Activated CD8-positive, alpha-beta memory T cell treated with anti-CD3 and anti-CD28 coated beads for 48 hours (primary cell): ENCODE results near the gene CCDC171.
"Not testable (repeated sequence)": the region's sequence is repeated elsewhere in the genome, so short reads cannot be mapped to it uniquely, and the experiment has no call there.

ENCODE experiments used
- DNase-seq, 3 experiments: peaks; one replicate each; pipeline ENCODE4 v3.0.0-alpha.2; 2020; ENCODE audit warnings: low read depth in 2 of 3, low spot score in 2 of 3

Gene CCDC171

DNA sequence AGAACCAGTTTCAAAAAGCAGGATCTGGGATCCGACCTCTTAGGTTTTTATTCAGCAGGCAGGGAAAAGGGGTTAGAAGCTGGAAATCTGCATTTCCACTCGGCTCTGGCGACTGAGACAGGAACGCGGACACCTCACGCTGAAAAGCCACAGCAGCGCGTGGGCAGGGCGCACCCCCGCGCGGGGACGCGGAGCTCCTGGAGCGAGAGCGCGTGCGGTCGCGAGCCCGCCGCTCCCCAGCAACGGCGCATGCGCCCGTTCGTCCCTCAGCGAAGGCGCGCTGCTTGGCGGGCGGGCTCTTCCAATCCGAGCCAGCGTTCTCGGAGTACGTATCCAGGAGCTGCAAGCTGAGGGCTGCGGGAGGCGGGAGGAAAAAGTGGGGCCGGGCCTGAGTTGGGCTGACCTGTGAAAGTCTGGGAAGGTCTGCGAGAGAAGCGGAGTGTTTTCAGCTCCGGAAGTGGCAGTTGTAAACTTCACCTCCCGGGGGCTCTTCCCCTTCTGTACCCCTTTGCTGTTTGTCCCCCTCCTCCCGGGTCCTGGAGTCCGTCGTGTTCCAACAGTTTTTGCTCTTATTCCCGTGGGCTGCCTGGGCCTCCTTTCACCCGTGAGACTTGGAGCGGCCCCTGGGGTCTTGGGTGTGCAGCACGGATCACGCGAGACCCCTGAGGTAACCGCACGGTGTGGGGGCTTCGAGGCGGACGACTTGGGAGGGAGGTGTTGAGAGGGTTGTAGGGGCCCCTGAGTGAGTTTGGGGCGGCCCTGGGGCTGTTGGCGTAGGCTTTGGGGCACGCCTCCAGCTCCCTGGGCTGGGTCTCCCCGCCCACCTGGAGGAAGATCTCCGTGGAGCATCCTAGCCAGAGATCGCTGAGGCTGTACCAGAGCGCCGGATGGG is at the start of gene CCDC171:
TSS of gene CCDC171 (plus strand) at position 408 of the 892 bp plus-strand sequence. CDS start 11,046 bp downstream, outside the sequence.
- peak; percentile 55 to 68 (median 62) for DNase-seq

DNA sequence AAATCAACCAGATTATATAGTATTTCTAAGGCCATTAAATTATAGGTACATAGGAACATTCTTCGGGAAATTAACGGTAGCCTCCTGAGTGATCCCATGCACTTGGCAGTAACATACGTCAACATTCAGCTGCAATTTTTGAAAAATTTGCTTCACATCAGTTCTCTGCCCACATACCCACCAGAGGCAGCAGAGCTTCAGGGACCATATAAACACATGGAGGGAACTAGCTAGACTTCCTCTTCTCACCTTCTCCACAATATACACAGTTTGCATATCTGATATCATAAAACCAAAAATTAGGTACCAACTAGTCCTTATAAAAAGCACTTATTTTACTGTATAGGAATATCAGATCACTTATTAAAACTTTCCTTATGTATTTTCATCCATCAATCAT is 46.9 kb upstream of the CCDC171 start:
- DNase-seq = no peak

- peak; percentile 16 to 39 (median 32) for DNase-seq
These were observed 42.7 kb upstream of the CCDC171 start for GRCh38 chr9:15509931-15510788.

GRCh38 chr9:15510789-15511575 is 41.9 kb upstream of the CCDC171 start, which contains the start of gene PSIP1:
Gene PSIP1, minus strand, starts transcription at chr9:15510970. Its CDS starts 782 bp downstream, at chr9:15510188.
- DNase-seq = peak; percentile 65 to 80 (median 76)

- no peak for DNase-seq
These were observed 40.6 kb upstream of the CCDC171 start for GRCh38 chr9:15512204-15512603.

GRCh38 chr9:15512889-15513288 is 40.0 kb upstream of the CCDC171 start:
- no peak for DNase-seq

GRCh38 chr9:15513335-15513734 is 39.5 kb upstream of the CCDC171 start:
- DNase-seq = no peak

- DNase-seq = no peak
These were observed 33.0 kb upstream of the CCDC171 start for GRCh38 chr9:15519831-15520230.

GRCh38 chr9:15521254-15521653 is 31.6 kb upstream of the CCDC171 start:
- no peak for DNase-seq

GRCh38 chr9:15522130-15522755 is 30.6 kb upstream of the CCDC171 start:
- no peak for DNase-seq

- DNase-seq = no peak
These were observed 27.9 kb upstream of the CCDC171 start for GRCh38 chr9:15524845-15525455.

GRCh38 chr9:15525958-15526357 is 26.9 kb upstream of the CCDC171 start:
- DNase-seq = no peak

DNA sequence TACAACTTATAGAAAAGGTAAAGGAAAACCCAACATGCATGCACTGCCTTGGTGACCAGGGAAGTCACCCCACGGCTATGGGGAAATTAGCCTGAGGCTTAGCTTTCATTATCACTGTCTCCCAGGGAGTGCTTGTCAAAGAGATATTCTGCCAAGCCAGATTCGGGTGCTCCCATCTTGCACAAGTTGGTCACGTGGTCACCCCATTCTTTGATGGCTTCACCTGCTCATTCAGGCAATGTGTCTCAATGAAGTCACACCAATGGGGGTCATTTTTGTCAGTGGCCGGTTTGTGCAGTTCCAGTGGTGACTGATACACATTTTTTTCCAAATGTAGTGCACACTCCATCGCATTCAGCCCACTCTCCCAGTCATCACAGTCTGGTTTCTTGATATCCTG is 25.8 kb upstream of the CCDC171 start:
- DNase-seq = not testable (repeated sequence)

- no peak for DNase-seq
These were observed 23.1 kb upstream of the CCDC171 start for GRCh38 chr9:15529566-15530324.

- no peak for DNase-seq
These were observed 21.5 kb upstream of the CCDC171 start for GRCh38 chr9:15531380-15531779.

GRCh38 chr9:15541872-15542271 is 11.0 kb upstream of the CCDC171 start:
- DNase-seq = no peak

GRCh38 chr9:15542624-15543023 is 10.2 kb upstream of the CCDC171 start:
- no peak for DNase-seq

DNA sequence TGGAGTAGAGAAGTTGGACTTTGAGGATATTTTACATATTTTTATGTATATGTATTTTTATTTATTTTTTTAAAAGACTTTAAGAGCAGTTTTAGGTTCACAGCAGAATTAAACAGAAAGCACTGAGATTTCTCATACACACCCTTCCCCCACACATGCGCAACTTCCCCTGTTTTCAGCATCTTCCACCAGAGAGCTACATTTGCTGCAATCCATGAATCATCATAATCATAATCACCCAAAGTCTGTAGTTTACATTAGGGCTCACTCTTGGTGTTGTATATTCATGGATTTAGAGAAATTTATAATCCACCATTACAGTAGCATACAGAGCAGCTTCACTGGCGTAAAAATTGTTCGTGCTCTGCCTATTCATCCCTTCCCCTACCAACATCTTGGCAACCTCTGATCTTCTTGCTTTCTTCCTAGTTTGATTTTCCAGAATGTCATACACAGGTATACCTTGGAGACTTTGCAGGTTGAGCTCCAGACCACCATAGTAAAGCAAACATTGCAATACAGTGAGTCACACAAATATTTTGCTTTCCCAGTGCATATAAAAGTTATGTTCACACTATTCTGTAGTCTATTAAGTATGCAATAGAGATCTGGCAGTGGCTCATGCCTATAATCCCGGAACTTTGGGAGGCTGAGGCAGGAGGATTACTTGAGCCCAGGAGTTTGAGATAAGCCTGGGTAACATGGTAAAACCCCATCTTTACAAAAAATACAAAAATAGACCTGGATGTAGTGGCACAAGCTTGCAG is 9.6 kb upstream of the CCDC171 start:
- no peak for DNase-seq

DNA sequence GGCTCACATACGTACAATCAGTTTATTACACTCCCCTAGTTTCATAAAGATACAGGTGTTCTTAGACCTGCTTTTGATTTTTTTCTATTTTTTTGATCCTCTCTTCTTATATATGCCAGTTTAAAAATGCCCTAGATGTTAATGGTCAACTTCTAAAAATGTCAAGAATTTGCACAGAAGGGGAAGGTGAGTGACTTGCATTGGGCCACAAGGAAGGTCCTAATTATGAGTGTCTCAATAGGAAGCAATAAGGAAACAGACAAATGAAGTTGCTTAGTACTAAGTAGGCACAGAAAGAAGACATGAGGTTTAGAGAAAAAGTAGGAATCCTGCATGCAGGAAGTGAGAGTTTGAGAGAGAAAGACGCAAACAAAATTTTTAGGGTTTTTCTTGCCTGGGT is 3.2 kb upstream of the CCDC171 start:
- DNase-seq = no peak
